GM19395 (cell line): ENCODE data around the gene GOLGA1.
"Not testable (repeated sequence)": the region's sequence is repeated elsewhere in the genome, so short reads cannot be mapped to it uniquely, and the experiment has no call there.

Experiments
- ATAC-seq: cut with Tn5 transposase; IDR thresholded peaks from one replicate; pipeline ENCODE4 v1.9.1; 2021; ENCODE audit warnings: mild to moderate bottlenecking, moderate library complexity; ENCODE audit not compliant: unreplicated experiment

The GOLGA1 gene

DNA sequence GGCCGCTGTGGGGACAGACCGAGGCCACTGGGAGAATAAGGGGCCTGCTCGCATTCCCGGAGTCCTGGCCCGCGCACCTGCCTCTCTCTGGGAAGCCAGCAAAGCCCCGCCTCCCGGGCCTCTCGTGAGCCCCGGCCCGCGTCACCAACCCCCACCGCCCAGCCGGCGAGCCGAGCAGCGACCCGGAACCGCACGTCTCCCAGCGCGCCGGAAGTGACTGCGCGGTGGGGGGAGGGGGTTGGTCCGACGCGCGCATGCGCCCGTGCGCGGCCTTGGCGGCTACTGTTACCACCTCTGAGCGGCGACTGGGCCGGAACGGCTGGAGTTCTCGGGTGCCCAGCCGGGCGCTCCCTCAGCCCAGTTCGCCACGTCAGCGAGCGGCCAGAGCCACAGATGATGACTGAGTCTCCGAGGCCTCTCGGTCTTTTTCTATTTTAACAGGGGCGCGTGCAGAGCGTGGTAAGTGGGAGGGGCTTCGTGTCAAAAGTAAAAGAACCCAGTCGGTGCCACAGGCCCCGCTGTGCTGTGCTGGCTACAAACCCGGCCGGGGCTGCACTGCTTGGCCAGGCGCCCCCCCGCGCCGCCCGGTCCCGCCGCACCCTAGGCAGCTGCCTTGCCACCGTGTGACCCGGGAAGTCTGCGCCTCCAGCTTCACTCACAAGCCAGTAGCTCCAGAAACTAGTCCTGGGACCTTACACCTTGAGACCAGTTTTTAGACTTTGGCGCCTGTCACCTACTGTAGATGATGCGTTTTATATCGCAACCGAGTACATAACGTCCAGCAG lies at the start of gene GOLGA1:
Gene GOLGA1, minus strand, starts transcription at position 190 of the 785 bp plus-strand sequence. CDS start 2,372 bp downstream, outside the sequence.
- peak; percentile 77 for ATAC-seq

DNA sequence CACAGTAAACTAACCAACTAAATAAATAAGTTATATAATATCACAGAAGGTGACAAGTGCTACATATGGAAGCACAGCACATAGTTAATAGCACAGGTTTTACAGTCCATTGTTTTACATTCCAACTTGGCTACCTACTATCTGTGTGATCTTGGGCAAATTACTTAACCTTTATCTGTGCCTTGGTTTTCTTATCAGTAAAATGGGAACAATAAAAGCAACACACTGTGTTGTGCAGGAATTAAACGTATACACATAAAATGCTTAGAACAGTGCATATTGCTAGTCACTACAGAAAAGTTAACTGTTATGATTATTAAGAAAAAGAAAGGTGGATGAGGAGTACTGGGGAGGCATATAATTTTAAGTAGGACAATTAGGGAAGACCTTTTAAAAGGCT lies 42.8 kb upstream of the GOLGA1 start:
- ATAC-seq, result no peak

- no peak for ATAC-seq
Measured at GRCh38 chr9:124980431-124980830, 39.5 kb upstream of the GOLGA1 start.

GRCh38 chr9:124975131-124975530 lies 34.2 kb upstream of the GOLGA1 start:
- no peak for ATAC-seq

- ATAC-seq, result no peak
Measured at GRCh38 chr9:124973807-124974206, 32.9 kb upstream of the GOLGA1 start.

DNA sequence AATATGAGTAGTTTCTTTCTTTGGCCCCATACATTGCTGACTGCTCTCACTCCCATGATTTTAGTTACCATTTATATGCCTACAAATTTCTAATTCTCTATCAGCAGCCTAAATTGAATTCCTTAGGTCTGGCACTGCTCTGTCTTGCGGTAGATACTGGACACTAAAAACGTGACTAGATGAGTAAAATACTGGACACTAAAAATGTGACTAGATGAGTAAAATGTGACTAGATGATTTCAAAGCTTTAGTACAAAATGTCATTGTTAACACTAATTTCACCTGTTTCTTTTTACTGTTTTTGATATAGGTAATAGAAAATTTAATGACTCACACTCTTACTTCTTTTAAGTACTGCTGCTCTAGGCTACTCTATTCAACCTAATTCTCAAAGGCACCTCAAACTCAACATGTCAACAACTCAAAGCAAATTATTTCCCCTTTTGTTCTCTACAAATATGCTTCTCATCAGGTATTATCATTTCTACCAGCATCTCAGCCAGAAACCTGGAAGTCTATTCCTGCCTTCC lies 31.4 kb upstream of the GOLGA1 start:
- ATAC-seq, result no peak

DNA sequence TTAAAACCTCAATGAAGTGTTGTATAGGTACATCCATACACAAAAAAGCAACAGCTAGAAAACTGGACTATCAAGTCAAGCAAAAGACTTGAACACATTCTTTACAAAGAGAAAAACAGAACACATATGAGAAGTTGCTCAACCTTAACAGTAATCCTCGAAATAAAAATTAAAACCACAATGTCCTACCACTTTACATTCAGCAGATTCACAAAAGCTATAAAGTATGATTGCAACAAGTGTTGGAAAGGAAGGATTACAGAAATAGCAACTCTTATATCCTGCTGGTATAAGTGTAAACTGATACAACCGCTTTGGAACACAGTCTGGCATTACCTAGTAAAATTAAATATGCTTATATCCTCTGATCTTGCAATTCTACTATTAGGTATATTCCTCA lies 28.5 kb upstream of the GOLGA1 start:
- no peak for ATAC-seq

DNA sequence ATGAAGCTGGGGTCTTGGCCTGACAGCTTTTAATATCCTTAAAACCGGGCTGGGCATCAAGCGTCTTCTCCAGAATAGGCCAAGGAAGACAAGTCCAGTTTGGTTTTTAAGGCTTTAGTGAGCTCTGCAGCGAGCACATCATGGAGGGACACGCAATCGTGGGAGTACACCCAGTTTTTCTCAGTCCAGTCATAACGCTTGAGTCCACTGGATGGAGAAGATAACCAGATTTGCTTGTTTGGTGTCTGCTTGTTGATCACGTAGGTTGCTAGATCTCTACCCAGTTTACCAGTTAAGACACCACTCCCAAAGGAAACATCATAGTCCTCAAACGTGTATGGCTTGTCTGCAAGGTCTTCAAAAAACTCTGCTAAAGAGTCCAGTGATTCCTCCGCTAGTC lies 27.4 kb upstream of the GOLGA1 start:
- no peak for ATAC-seq

- not testable (repeated sequence) for ATAC-seq
Measured at GRCh38 chr9:124965775-124966568, 25.1 kb upstream of the GOLGA1 start.

GRCh38 chr9:124964604-124965003 lies 23.7 kb upstream of the GOLGA1 start:
- ATAC-seq, result no peak

- no peak for ATAC-seq
Measured at GRCh38 chr9:124964056-124964455, 23.2 kb upstream of the GOLGA1 start.

- no peak for ATAC-seq
Measured at GRCh38 chr9:124960409-124960752, 19.5 kb upstream of the GOLGA1 start.

DNA sequence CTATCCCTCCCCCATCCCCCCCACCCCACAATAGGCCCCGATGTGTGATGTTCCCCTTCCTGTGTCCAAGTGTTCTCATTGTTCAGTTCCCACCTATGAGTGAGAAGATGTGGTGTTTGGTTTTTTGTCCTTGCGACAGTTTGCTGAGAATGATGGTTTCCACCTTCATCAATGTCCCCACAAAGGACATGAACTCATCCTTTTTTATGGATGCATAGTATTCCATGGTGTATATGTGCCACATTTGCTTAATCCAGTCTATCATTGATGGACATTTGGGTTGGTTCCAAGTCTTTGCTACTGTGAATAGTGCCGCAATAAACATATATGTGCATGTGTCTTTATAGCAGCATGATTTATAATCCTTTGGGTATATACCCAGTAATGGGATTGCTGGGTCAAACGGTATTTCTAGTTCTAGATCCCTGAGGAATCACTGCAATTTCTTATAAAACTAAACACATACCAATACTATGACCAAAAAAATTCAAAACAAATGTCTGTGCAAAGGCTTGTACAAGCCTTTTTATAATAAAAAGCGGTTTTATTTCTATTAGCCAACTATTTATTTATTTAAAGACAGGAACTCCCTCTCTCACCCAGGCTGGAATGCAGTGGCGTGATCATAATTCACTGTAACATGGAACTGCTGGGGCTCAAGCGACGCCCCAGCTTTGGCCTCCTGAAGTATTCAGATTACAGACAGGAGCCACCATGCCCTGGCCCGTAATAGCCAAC lies 19.0 kb upstream of the GOLGA1 start:
- not testable (repeated sequence) for ATAC-seq

DNA sequence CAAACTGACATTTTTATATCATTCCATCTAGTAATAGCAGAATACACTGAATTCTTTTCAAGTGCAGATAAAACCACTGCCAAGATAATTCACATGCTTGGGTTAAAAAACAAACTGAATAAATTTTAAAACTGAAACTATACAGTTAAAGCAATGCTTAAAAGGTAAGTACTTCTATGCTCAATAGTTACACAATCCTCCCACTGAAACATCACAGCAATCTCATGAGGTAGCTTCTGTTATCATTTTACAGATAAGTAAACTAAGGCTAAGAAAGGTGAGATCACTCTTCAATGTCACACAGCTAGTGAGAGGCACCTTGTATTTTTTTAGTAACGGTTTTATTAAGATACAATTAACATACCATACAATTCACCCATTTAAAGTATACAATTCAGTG lies 13.4 kb upstream of the GOLGA1 start:
- ATAC-seq, result no peak

DNA sequence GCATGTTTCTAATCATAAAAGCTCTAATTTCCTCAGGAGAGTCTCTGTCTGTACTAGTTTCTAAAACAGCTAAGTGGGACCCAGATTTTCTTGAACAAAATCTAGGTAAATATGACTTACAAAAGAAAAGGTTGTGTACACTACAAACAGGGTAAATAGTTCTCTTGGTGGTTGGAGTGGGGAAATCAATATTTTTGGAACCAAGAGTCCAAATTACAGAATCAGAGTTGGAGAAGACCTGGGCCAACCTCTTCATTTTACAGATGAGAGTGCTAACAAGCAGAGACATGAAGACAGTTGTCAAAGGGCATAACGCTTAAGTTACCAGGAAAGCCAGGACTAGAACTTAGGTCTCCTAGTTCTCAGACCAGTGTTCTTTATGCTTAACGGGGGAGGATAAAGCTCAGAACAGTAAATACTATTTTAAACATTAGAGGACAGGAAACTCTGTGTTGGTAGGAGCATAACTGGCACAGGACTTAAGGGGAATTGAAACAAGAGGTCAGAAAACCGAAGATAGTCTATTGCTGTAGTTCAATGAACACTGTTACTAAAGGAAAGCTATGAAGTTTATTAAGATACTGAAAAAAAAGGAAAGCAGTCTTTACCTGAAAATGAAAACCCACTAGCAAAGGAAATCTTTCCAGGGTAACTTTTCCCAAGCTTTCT lies 9.3 kb upstream of the GOLGA1 start:
- ATAC-seq, result no peak

DNA sequence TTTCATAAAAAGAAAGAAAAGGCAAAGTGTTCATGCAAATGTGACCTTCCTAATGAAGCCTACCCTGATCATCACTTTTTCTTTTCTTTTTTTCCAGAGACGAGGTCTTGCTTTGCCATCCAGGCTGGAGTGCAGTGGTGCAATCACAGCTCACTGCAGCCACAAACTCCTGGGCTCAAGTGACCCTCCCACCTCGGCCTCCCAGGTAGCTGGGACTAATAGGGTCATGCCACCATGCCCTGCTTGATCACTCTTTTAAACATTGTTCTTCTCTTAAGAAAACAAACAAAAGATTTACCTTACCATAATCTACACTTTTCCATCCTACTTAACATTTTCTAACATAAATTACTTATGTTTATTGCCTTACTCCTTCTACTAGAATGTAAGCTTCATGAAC lies 8.5 kb upstream of the GOLGA1 start:
- ATAC-seq, result no peak

DNA sequence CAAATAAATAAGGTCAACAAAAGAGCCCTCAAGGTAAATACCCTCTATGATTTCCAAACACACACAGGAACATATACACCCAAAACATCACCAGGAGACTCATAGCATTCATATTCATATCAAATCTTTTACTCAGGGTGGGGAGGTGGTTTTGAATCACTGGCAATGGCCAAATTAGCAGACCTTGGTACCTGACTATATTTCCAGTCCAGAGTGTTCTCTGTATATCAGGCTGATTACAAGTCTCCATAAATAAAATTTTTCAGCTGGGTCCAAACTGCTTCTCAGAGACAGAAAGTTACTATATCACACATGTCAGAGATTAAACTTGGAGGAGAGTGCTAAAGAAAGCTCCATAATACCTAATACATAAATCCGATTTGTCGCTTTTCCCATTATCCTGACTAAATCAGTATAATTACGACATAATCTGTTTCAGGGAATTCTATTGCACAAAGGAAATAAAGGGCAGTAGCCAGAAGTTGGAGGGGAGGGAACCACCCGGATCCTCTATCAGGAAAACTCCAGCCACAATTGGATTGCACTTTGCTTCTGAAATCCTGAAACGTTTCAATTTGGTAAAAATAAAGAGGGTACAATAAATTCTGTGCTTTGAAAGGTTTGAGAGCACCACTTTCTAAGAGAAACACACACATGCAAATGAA lies 7.0 kb upstream of the GOLGA1 start:
- ATAC-seq, result no peak

GRCh38 chr9:124946167-124946566 lies 5.3 kb upstream of the GOLGA1 start:
- ATAC-seq, result no peak

GRCh38 chr9:124941679-124942561 lies 1.0 kb upstream of the GOLGA1 start:
- ATAC-seq, result peak; percentile 39
